ENCODE results near the gene CYP2W1. TPM values are rescaled to one million over a fixed set of nuclear protein-coding genes. Genes with fewer than 3 reads are reported as not detected.

The CYP2W1 gene
- polyA plus RNA-seq, 12 donors = 0.19 to 134 (median 0.64) TPM; not detected in 1

DNA sequence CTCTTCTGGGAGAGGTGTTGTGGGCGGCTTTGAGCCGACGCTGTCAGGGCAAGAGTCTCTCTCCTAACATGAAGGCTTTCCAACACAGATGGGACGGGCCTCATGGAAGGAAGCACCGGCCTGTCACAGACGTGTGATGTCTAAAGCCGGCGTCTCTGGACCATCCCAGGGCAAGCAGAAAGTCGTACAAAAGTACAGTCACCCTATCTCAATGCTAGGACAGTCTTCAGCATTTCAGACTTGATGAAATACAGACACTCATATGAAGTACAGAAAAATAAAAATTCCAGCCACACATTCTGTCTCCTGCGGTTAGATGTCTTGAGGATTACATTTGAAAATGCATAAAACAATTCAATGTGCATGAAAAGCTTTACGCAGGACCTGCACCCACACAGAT, 30.6 kb downstream of the CYP2W1 start:
- DNase-seq = no peak

DNA sequence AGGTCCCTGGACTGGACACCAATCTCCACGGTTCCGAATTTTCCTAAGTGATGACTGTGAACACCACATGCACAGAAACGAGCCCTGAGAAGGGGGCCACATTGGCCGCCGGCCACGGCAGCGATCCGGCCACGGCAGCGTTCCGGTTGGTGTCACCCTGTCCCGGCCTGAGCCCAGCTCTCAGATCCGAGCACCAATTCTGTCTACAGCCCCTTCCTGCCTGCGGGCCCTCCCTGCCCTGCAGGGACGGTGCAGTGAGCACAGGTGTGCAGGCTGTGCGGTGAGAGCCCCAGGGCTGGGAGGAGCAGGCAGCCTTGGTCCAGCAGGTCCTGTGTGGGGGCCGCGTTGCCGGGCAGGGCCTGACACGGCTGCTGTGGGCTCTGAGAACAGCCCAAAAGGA, 31.7 kb downstream of the CYP2W1 start:
- no peak for DNase-seq

- no peak for DNase-seq
These were observed 32.5 kb downstream of the CYP2W1 start for GRCh38 chr7:1015196-1016121.

DNA sequence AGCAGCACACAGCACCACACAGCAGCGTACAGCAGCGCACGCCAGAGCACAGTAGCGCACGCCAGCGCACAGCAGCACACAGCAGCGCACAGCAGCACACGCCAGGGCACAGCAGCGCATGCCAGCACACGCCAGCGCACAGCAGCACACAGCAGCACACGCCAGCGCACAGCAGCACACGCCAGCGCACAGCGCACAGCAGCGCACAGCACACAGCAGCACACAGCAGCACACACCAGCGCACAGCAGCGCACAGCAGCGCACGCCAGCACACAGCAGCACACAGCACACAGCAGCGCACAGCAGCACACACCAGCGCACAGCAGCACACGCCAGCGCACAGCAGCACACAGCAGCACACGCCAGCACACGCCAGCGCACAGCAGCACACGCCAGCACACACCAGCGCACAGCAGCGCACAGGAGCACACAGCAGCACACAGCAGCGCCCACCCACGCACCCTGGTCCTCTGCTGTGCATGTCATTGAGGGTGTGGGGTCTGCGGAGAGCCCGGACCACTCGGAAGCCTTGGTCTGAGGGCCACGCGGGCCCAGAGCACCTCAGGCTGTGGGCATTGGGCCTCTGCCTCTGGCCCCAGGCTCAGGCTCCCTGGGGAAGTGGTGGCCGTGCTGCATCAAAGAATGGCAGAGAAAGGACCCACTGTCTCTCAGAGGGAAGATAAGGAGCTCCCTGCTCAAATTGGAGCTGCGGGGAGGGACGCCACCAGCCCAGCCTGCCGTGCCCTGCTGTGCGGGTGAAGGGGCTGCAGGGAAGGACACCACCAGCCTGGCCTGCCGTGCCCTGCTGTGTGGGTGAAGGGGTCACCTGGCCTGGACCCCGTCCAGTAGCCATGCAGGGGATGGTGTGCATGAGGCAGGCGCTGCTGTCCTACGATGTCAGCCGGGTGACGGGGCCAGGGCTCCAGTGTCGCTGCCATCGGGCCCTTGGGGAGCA, 33.9 kb downstream of the CYP2W1 start:
- no peak for DNase-seq

DNA sequence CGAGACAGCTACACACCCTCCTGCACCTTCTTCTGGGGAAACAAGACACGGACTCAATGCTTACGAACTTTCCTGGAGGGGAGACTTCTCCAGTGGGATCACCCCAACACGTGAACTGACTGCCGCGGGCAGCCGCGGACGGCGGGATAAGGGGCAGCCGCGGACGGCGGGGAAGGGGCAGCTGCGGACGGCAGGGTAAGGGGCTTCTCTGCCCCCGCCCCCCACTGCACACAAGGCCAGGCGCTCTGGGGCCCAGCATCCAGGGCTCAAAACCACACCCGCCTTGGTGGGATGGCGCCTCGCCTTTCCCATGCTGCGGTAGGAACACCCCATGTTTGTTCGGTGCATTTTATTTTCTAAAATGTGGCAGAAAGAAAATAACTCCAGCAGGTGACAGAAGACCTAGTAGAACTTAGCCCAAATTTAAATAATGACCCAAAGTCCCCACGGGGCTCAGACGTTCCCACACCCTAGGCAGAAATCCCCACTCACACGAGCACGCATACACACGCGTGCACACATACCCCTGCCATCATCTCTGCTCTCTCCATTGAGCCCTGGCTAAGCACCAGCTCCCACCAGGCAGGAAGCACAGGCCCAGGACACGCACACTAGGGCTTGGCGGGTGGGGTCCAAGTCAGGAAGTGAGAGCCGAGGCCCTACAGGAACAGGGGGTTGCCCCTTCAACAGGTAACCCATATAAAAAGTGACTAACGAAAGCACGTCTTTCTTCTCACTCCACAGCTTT, 34.8 kb downstream of the CYP2W1 start:
- no peak for DNase-seq

DNA sequence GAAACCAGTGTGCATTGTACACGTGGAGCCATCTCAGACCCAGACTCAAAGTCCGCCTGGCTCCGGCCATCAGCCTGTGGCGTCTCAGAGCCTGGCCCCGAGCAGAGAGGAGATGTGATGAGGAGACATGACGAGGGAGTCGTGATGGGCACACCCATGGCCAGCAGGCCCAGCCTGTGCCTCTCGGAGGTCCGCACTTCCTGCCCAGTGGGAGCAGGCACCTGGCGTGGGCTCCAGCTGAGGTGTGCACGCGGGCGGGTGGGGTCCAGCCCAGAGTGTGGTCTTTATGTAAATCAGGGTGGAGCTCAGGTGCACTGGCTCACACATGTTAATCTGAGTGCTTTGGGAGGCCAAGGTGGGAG, 35.3 kb downstream of the CYP2W1 start:
- DNase-seq = no peak

DNA sequence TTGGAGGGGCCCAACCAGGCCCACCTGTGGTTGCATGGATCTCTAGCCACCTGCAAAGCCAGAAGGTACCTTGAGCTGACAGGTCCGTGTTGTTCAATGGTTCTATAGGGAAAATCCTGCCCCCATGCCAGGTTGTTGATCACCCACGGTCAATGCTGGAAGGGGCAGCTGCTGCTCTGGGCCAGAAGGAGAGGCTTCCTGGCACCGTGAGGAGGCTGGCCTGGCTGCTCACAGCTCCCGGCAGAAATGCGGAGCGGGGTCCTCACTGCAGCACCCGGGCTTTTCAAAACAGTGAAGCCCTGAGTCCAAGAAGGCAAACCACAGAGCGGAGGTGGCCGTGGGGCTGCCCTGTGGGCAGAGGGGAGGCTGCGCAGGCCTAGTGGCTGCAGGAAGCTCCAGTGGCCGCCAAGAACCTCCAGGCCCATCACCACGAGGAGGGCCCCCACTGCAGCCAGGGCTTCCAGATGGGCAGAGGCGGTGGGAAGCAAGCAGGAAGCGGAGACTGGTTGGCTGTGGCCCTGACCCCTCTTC, 36.3 kb downstream of the CYP2W1 start:
- no peak for DNase-seq

DNA sequence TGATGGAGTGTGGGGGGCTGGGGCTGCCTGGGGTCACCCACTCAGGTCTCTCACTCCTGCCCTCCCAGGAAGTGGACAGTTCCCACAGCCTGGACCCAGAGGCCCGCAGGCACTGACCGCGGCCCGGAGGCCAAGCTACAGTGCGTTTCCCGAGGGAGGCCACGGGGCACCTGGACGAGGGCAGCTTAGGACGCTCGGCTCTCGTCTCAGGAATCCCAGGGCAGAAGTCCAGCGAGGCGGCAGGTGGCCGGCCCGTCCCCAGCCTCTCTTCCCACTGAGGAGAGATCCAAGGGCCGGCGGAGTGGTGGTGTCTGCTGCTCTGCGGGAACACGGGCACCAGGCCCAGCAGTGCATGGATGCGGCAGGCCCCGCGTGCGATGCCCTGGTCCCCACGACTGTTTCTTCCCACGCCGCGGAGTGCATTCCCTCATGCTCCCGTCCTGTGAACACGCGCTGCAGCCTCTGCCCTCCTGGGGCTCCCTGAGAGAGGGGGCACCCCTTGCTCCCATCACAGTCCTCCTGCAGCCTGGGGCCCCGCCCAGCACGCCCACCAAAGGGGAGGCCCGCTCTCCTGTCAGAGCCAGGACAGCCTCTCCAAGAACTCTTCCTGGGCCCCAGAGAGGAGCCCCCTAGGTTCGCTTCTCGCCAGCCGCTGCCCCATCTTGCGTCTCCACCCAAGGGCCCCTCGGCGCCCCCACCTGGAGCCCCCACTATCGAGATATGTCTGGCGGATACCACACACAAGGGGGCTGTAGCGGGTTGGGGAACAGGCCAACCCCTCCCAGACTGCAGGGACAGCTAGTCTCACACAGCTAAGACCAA, 37.0 kb downstream of the CYP2W1 start:
- DNase-seq = no peak

GRCh38 chr7:1020849-1021251, 37.9 kb downstream of the CYP2W1 start:
- no peak for DNase-seq

GRCh38 chr7:1021366-1021765, 38.4 kb downstream of the CYP2W1 start:
- no peak for DNase-seq

DNA sequence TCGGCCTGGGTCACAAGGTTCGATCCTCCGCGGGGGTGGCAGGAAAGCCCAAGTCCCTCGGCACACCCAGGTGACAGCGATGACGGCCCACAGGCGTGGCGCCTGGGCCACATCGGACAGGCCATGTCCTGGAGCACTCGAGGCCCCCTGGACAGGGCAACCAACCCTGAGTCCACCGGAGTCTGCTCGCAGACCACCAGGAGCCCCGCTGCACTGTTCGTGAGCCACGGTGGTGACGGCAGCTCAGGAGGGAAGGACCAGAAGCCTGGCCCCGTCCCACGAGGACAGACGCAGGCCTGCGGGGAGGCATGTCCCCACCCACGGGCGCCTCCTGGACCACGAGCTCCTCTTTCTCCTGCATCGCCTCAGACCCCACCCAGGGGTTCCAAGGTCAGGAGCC, 39.0 kb downstream of the CYP2W1 start:
- DNase-seq = no peak

DNA sequence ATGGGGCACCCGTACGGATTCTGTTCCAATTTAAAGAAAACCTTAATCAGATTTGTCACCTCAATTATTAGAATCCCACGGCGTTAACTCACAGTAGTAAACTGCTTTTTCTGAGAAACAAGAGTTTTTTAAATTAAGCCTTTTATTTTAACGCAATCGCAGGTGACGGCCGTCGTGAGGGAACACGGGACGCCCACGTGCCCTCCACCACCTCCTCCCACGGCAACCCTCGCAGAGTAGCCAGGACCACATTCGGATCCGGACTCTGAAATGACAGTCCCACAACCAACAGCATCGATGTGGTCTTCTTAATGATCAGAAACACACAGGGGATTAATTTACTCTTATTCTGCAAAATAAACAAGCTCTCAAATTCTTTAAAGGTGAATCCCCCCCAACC, 39.4 kb downstream of the CYP2W1 start:
- no peak for DNase-seq

DNA sequence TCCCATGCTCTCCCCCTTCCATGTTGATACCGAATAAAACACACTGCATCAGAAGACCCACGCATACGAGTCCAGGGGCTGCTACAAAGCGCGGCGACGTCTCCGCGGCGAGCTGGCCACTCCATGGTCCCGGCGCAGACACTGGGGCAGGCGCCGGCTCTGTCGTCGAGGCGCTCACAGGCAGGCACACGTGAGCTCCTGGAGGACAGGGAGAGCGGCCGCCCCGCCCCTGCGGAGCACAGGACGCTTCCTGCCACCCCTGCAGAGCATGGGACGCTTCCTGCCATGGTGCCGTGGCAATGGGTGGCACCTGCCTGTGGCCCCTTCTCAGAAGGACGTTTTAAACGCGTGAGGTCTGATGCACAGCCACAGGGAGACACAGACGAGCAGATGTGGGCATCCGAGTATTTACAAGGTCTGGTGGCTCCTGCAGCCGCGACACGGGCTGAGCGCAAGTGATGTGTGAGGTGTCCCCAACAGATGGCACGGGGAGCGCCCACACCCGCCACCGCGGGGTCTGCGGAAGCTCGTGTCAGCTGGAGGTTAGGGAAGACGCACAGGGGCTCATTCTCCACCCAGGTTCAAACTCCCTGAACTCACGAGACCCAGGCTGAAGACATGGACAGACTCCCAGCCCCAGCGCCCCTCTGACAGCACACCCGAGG, 40.0 kb downstream of the CYP2W1 start:
- no peak for DNase-seq

GRCh38 chr7:1024331-1024841, 41.4 kb downstream of the CYP2W1 start:
- DNase-seq = no peak

DNA sequence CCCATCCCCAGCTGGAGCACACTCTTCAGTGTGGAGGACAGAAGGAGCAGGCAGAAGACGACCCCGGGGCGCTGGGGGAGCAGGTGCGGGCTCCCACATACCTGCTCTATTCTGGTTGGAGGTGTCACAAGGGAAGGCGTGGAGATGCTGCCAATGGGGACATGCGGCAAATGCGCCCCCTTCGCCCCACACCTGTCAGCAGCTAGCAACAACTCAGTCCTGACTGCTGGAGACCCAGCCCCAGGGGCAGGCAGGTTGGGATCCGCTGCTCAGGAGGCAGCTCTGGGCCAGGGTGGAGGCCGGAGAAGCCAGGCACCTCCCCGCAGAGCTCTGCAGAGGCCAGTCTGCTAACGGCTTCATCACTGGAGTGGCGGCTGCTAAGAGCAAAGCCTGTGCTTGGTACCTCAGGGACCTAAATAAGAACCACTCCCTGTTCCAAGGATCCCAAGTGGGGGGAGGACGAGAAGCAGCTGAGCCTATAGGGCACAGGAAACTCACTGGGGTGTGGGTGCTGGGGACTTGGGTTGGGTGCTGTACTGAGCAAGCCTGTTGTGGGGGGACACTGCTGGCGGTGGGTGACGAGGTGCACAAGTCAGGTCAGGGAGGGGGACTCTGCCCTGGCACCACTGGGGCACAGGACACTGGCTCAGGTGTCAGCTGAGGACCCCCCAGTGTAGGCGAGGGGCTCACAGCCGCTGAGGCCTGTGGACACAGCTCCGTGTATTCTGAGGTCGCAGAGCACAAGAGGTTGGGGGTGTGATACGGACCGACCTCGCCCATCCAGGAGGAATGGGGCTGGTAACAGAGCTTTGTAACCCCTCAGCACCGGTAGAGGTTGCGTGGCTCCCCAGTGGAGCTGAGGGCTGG, 42.1 kb downstream of the CYP2W1 start:
- no peak for DNase-seq

DNA sequence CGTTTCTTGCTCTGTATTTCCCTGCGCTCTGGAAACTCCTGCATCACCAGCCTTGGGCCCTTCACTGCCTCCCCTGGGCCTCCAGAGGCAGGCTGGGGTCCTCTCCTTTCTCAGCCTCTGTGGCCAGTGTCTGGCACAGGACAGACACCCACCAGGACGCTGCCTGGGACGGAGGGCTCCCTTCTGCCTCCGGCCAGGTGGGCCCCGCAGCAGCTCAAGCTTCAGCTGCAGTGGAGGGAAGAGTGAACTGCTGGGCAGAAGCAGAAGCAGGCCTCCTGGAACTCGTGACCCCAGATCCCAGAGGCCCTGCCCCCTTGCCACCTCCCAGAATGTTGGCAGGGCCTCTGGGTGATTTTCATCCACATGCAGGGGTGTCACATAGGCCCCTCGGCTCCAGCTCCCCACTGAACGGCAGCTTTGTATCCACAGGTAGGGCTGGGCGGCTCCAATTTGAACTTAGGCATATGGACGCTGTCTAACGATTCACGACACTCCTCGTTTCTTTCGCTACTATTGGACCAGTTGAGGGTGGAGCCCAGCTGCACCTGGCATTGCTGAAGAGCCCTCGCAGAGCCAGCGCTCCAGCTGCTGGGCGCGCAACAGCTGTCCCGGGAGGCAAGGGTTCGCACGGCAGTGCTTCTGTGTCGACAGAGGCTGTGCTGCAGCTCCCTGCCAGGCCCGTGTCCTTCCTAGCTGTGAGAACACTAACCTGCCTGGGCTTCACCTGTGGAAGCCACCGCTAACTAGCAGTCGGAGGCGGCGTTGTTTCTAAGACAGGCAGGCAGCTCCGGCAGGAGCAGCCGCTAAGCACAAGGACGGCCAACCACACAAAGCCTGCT, 43.0 kb downstream of the CYP2W1 start:
- DNase-seq = no peak

DNA sequence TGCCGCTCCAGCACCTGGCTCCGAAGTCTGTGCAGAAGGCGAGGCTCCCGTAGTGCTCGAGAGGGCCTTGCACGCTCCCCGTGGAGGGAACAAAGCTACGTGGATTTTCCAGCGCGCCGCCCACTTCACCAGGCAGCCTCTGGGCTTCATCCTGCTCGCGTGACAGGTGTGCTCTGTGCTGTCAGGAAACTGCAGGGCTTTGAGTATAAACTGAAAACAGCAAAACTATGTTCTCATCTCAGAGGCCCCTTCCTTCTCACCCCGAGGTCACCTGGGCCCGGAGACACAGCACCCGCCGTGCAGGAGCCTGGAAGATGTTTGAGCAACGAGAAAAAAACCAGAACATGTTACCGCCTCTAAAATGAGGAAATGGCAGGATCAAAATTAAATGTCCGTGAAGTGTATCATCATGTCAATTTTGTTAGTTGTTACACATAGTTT, 43.8 kb downstream of the CYP2W1 start:
- DNase-seq = no peak
